Activated T-helper 1 cell treated with anti-CD3 and anti-CD28 coated beads, Interleukin-12 subunit alpha, Interleukin-12 subunit beta, Interleukin-2, Interleukin-4 antibody, amounts not matched to agents 30 ng/mL and 10 ng/mL and 1 ng/mL, durations not matched to agents 14 hours and 24 hours and 36 hours (primary cell): ENCODE data around the gene FMNL1. TPM values are rescaled to one million over a fixed set of nuclear protein-coding genes. Genes with fewer than 3 reads are reported as not detected.
"Not testable (repeated sequence)": the region's sequence is repeated elsewhere in the genome, so short reads cannot be mapped to it uniquely, and the experiment has no call there.

Experiments used
- DNase-seq: peaks from one replicate; pipeline ENCODE4 v3.0.0; 2021; ENCODE audit warnings: low spot score
- H3K27ac Mint-ChIP-seq: one replicate; pipeline ENCODE4 v1.8.0; 2021; ENCODE audit warnings: mild to moderate bottlenecking, mixed read lengths
- H3K27me3 Mint-ChIP-seq: one replicate; pipeline ENCODE4 v1.8.0; 2022; ENCODE audit warnings: mild to moderate bottlenecking, moderate library complexity, mixed read lengths; ENCODE audit not compliant: insufficient read depth
- H3K36me3 Mint-ChIP-seq: one replicate; pipeline ENCODE4 v1.8.0; 2021; ENCODE audit warnings: low read depth, mixed read lengths
- H3K4me1 Mint-ChIP-seq: one replicate; pipeline ENCODE4 v1.8.0; 2021; ENCODE audit warnings: low read depth, mixed read lengths
- H3K4me3 Mint-ChIP-seq: one replicate; pipeline ENCODE4 v1.8.0; 2021; ENCODE audit warnings: mild to moderate bottlenecking, moderate library complexity, mixed read lengths
- H3K9me3 Mint-ChIP-seq: one replicate; pipeline ENCODE4 v1.8.0; 2021; ENCODE audit warnings: mixed read lengths
- intact Hi-C: fragments of 100-400 bp; cut with micrococcal nuclease; formaldehyde crosslinking; loops from one replicate; pipeline ENCODE4 v1.15.1; 2024
- total RNA-seq: library from RNA; stranded (reverse); gene quantifications from 2 replicates; pipeline ENCODE4 v1.2.3, GENCODE V29; 2022

The FMNL1 gene
- total RNA-seq, 1 donor from 2014 or later = 374 TPM

DNA sequence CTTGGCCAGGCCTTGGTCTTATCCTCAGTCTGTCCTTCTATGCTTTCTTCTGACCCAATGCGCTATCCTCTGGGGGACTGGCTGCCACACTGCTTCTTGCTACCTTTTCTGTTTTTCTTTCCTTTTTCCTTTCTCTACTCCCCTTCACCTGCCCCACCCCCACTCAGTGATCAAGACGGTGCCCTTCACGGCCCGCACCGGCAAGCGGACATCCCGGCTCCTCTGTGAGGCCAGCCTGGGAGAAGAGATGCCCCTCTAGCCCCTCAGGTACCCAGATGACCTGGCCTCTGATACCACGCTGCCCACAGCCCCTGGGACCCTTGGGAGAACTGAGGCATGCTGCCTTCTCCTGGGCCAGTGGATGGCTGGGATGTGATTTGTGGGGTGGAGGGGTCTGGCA lies 24.7 kb downstream of the FMNL1 start:
- intact Hi-C loops = loop anchor here (2.0 kb wide), 2 partner anchors 24 to 60 kb away; no protein-coding TSS in a partner anchor
- H3K27me3 Mint-ChIP-seq = no peaks in the 10 kb centered on the region
- H3K4me1 Mint-ChIP-seq = peaks cover 40% of the 10 kb centered on the region

DNA sequence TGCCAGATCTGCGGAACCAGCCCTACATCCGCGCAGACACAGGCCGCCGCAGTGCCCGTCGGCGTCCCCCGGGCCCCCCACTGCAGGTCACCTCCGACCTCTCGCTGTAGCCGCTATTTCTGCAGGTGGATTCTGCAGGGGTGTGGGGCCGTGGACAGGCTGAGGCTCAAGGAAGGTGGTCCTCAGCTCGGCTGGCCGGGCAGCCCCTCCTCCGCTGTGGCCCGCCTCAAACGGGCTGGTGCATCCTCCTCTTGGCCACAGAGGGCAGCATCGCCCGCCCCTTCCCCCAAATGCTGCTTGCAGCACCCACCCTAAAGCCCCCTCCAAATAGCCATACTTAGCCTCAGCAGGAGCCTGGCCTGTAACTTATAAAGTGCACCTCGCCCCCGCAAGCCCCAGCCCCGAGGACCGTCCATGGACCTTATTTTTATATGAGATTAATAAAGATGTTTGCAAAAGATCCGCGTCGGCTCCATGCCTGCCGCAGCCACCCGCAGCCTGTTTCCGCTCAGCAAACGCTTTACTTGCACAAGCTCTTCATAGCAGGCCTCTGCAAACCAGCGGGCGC lies 25.3 kb downstream of the FMNL1 start:
- H3K4me1 Mint-ChIP-seq = peaks cover 44% of the 10 kb centered on the region
- DNase-seq = no peak
- no peaks in the 10 kb centered on the region for H3K9me3 Mint-ChIP-seq
- no peaks in the 10 kb centered on the region for H3K27me3 Mint-ChIP-seq
- peak overlapping the region; percentile 93 for H3K27ac Mint-ChIP-seq
- intact Hi-C loops = loop anchor here (1.0 to 2.0 kb wide), 9 partner anchors 21 to 186 kb away; partner anchors contain the start of genes ACBD4, HEXIM1, HEXIM2 and MAP3K14
- peaks cover 45% of the 10 kb centered on the region for H3K36me3 Mint-ChIP-seq
- peak overlapping the region; percentile 88 for H3K4me3 Mint-ChIP-seq

More for the DNA sequence above, 24.7 kb downstream of the FMNL1 start:
- DNase-seq = no peak
- H3K27ac Mint-ChIP-seq = peak overlapping the region; percentile 76
- no peaks in the 10 kb centered on the region for H3K9me3 Mint-ChIP-seq
- peak overlapping the region; percentile 88 for H3K4me3 Mint-ChIP-seq
- H3K36me3 Mint-ChIP-seq = peaks cover 44% of the 10 kb centered on the region

DNA sequence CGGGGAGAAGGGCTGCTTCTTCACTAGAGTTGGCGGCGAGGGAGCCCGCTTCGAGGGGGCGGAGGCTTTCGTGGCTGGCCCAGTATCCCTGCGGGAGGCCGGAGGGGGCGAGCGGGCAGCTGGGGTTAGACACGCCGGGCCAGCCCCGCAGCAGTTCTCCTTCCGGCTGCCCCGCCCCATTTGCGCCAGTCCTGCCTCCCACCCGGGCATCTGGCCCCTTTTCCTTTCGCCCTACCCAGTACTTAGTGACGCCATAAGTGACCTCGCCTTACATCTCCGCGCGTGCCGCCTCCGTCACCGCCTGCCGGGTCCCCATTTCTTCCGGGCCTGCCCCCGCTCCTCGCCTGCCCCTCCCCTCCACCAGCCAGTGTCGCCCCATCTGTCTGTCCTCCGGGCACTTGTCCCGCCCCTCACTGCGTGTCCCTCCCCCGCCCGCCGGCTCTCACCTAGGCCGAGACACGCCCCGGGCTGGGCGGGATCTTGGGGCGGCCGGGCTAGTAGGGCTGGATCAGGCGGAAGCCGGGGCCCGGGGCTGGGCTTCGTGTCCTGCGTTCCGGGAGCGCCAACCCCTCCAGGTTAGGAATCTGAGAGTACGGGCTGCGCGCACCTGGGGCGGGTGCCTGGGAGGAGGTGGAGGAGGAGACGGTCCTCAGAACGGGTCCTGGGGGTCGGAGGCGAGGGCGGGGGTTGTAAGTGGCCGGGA lies 25.9 kb downstream of the FMNL1 start:
- peaks cover 43% of the 10 kb centered on the region for H3K36me3 Mint-ChIP-seq
- no peaks in the 10 kb centered on the region for H3K27me3 Mint-ChIP-seq
- H3K27ac Mint-ChIP-seq = peak overlapping the region; percentile 93
- peak overlapping the region; percentile 88 for H3K4me3 Mint-ChIP-seq
- peaks cover 51% of the 10 kb centered on the region for H3K4me1 Mint-ChIP-seq
- H3K9me3 Mint-ChIP-seq = no peaks in the 10 kb centered on the region
- peak; percentile 92 for DNase-seq
- intact Hi-C loops = loop anchor here (1.0 to 2.0 kb wide), 10 partner anchors 15 to 186 kb away; partner anchors contain the start of genes ACBD4, HEXIM1, HEXIM2 and MAP3K14

GRCh38 chr17:45248132-45248957 lies 26.7 kb downstream of the FMNL1 start:
- Mint-ChIP-seq H3K4me3 (peak overlapping the region; percentile 88), H3K27me3 (no peaks in the 10 kb centered on the region), H3K9me3 (no peaks in the 10 kb centered on the region), H3K4me1 (peaks cover 54% of the 10 kb centered on the region), H3K36me3 (peaks cover 38% of the 10 kb centered on the region), H3K27ac (peak overlapping the region; percentile 67)
- DNase-seq = peak; percentile 75
- intact Hi-C loops = loop anchor here (1.0 kb wide), 1 partner anchor 14 kb away; the partner anchor contains the start of gene SPATA32

GRCh38 chr17:45251931-45252330 lies 30.2 kb downstream of the FMNL1 start:
- Mint-ChIP-seq H3K4me3 (no peak overlapping the region), H3K4me1 (peaks cover 67% of the 10 kb centered on the region), H3K9me3 (no peaks in the 10 kb centered on the region), H3K36me3 (peaks cover 22% of the 10 kb centered on the region), H3K27ac (peak overlapping the region; percentile 89), H3K27me3 (no peaks in the 10 kb centered on the region)
- DNase-seq = no peak
- intact Hi-C loops = no loop called here

DNA sequence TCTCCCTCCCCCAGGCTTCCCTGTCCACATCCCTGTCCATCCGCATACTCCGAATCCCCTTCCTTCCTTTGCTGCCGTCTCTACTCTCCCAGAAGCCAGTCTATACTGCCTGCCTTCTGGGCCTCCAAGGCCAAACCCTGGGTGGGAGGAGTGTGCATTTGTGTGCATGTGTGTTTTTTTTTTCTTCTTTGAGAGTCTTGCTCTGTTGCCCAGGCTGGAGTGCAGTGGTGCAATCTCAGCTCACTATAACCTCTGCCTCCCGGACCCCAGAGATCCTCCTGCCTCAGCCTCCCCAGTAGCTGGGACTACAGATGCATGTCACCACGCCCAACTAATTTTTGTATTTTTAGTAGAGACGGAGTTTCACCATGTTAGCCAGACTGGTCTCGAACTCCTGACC lies 31.6 kb downstream of the FMNL1 start:
- H3K36me3 Mint-ChIP-seq = peaks cover 19% of the 10 kb centered on the region
- H3K9me3 Mint-ChIP-seq, H3K27me3 Mint-ChIP-seq, DNase-seq, intact Hi-C loops: not testable (repeated sequence)
- peak overlapping the region; percentile 19 for H3K4me3 Mint-ChIP-seq
- peaks cover 69% of the 10 kb centered on the region for H3K4me1 Mint-ChIP-seq
- peak overlapping the region; percentile 89 for H3K27ac Mint-ChIP-seq

GRCh38 chr17:45253879-45254278 lies 32.2 kb downstream of the FMNL1 start:
- H3K27me3 Mint-ChIP-seq = no peaks in the 10 kb centered on the region
- intact Hi-C loops = no loop called here
- peak overlapping the region; percentile 41 for H3K4me3 Mint-ChIP-seq
- peak overlapping the region; percentile 61 for H3K27ac Mint-ChIP-seq
- peaks cover 66% of the 10 kb centered on the region for H3K4me1 Mint-ChIP-seq
- no peaks in the 10 kb centered on the region for H3K9me3 Mint-ChIP-seq
- peaks cover 15% of the 10 kb centered on the region for H3K36me3 Mint-ChIP-seq
- no peak for DNase-seq

- Mint-ChIP-seq H3K4me1 (peaks cover 59% of the 10 kb centered on the region), H3K4me3 (no peak overlapping the region), H3K27me3 (no peaks in the 10 kb centered on the region), H3K9me3 (no peaks in the 10 kb centered on the region), H3K36me3 (peaks cover 11% of the 10 kb centered on the region), H3K27ac (peak overlapping the region; percentile 55)
- intact Hi-C loops = no loop called here
- no peak for DNase-seq
These were observed 33.7 kb downstream of the FMNL1 start for GRCh38 chr17:45255358-45255757.

DNA sequence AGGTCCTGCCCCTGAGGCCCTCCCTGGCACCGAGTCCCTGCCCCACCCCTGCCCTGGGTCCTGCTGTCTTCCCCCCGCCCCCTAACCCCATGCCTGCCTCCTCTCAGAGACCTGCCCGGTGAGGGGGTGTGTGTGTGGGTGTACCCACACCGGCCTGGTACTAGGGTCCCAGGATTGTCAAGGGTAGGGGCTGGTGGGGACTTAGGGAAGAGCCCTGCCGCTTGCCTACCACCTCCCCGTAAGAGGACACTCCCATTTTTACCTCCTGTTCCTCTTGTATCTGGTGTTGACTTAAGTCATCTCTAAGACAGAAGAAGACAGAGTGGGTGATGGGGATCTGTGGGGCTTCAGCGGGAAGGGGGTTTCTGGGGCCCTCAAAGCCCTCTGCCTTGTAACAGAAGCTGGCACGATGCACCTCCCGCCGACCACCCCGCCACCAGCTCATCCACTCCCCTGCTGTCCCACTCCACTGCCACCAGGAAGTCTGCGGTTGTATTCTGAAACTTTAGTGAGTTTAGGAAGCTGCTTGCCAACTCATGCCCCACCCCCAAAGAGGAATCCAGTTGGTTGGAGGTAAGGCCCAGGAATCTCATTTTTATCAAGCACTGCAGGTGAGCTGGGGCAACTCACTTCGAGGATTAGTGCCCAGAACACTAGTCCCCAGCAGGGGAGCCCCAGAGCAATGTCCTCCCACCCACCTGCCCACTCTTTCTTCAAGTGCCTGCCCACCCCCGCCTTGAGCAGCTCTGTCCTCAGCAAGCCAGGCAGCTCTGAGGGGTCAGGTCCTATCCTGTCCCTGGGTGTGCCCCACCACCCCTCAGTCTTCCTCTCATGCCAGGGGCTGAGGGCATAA lies 34.7 kb downstream of the FMNL1 start:
- no peak for DNase-seq
- Mint-ChIP-seq H3K27me3 (no peaks in the 10 kb centered on the region), H3K4me3 (no peak overlapping the region), H3K9me3 (no peaks in the 10 kb centered on the region), H3K36me3 (peaks cover 12% of the 10 kb centered on the region), H3K27ac (no peak overlapping the region), H3K4me1 (peaks cover 57% of the 10 kb centered on the region)
- intact Hi-C loops = no loop called here

- Mint-ChIP-seq H3K4me3 (no peak overlapping the region), H3K27me3 (no peaks in the 10 kb centered on the region), H3K27ac (peak overlapping the region; percentile 76), H3K36me3 (peaks cover 9% of the 10 kb centered on the region), H3K4me1 (peaks cover 51% of the 10 kb centered on the region), H3K9me3 (no peaks in the 10 kb centered on the region)
- DNase-seq = no peak
- intact Hi-C loops = no loop called here
These were observed 35.4 kb downstream of the FMNL1 start for GRCh38 chr17:45257115-45257514.

DNA sequence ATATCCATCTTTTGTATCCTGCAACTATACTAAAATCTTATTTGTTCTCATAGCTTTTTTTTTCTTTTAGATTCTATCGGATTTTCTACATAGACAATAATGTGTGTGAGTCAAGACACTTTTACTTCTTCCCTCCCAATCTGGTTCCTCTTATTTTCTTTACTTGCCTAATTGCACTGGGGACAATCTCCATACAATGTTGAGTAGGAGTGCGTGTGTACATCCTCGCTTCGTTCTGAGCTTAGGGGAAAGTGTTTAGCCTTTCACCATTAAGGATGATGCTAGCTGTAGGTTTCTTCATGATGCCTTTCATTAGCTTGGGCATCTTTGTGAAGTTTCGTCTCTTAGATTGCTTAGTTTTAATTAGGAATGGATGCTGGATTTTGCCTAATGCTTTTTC lies 37.3 kb downstream of the FMNL1 start:
- no peak overlapping the region for H3K27ac Mint-ChIP-seq
- H3K4me3 Mint-ChIP-seq = no peak overlapping the region
- no peaks in the 10 kb centered on the region for H3K9me3 Mint-ChIP-seq
- H3K27me3 Mint-ChIP-seq = no peaks in the 10 kb centered on the region
- no peak for DNase-seq
- H3K36me3 Mint-ChIP-seq = peaks cover 17% of the 10 kb centered on the region
- H3K4me1 Mint-ChIP-seq = peaks cover 39% of the 10 kb centered on the region
- intact Hi-C loops = no loop called here

DNA sequence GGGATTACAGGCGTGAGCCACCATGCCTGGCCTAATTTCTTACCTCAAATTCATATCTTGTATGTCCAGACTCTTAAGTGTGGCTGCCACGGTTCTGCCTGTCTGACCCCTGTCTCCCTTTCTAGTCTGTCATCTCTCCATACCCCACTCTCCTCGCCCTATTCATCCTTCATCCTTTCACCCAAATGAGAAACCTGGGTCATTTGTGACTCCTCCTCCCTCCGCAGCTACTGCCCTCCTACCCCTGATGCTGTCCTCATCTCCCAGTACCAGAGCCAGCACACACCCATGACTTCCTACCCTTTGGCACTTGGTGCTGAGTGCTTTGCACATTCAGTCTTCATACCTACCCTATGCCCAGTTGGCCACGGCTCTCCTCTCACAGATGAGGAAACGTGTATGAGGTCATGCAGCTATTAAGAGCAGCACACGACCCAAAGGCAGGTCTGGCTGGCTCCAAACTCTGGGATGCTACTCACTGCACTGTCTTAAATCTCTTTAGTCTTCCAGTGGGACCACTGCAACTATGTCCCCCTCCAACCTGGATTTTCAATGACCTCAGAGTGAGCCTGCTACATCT lies 38.6 kb downstream of the FMNL1 start:
- Mint-ChIP-seq H3K27me3 (no peaks in the 10 kb centered on the region), H3K4me3 (no peak overlapping the region), H3K9me3 (no peaks in the 10 kb centered on the region), H3K27ac (peak overlapping the region; percentile 2), H3K36me3 (peaks cover 24% of the 10 kb centered on the region), H3K4me1 (peaks cover 34% of the 10 kb centered on the region)
- intact Hi-C loops = no loop called here
- no peak for DNase-seq
